ENCODE data around the gene NIN.
"Not testable (repeated sequence)": the region's sequence is repeated elsewhere in the genome, so short reads cannot be mapped to it uniquely, and the experiment has no call there.

NIN gene

DNA sequence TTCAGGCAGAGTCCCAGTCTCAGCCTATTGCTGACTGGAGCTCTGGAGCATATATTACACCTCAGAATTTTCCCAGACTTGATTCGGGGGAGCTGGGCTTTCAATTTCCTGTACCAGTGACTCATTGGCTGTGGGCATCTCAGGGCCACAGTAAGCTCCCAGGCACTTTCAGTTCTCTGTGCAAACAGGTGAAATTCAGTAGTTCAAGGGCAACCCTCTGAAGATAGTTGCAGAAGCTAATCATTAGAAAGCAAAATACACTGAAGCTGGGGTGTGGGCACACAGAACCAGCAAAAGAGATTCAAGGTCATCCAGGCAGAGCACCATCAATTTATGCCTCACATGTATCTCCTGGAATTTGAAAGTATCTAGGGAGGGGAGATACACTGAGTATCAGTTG is 8.1 kb upstream of the NIN start:
- no peak for DNase-seq

- no peak for DNase-seq
These were observed 7.0 kb upstream of the NIN start for GRCh38 chr14:50837850-50838470.

DNA sequence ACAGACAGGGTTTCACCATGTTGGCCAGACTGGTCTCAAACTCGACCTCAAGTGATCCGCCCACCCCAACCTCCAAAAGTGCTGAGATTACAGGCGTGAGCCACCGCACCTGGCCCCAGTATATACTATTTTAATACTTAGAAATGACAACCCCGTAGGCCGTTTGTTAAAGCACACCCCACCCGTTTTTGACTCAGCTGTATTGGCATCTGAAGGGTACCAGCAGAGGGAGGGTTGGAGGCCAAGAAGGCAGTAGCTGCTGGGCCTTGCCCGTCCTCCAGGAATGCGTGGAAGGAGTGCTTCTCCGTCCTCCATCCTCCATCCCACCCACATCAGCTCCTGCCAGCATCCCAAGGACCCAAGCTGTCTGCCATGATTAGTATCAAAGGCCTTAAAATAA is 6.3 kb upstream of the NIN start:
- DNase-seq = no peak

DNA sequence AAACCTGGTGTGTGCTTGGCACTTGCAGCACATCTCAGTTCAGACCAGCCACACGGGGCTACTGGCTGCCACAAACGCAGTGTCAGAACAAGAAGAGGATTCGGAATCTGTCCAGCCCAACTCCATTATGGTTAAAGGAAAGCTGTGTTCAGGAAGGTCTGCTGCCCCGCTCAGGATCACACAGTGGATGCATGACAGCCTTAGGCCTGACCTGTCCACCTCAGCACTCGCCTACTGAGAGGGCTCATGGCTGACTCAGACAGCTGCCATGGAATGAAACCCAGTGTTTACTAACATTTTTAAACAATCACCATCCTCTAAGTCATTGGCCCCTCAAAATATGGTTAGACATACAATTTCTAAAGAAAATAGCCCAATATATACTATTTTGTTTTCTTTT is 5.6 kb upstream of the NIN start:
- DNase-seq = no peak

DNA sequence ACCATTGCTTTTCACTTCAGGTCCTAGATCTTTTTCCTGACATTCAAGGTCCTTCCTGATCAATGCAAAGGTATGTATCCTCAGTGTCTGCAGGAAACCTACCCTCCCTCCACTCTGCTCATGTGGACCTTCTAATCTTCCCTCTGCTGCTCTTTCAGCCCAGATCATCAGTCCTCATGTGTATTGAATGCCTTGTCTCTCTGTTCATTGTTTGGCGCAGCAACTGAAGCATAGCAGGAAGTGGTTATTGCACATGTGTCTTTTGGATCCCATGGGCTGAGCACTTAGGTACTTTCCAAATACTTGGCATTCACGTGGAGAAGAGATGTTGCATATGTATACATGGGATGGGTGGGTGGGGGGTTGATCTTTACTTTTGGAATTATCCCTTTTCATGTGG is 4.3 kb upstream of the NIN start:
- DNase-seq = no peak

DNA sequence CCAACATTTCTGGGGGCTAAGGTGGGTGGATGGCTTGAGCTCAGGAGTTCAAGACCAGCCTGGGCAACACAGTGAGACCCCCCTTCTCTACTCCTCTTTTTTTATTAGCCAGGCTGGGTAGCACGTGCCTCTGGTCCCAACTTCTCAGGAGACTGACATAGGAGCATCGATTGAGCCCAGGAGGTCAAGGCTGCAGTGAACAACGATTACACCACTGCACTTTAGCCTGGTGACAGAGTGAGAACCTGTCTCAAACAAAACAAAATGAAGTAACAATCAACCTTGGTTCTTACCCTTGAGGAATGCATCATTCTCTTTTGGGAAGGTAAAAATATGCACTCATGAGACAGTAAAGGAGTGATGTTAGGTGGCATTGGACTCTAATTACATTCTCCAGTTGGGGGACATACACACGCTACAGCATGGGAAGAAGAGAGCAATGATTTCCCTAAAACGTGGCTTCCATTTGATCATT is 3.9 kb upstream of the NIN start:
- DNase-seq = no peak

DNA sequence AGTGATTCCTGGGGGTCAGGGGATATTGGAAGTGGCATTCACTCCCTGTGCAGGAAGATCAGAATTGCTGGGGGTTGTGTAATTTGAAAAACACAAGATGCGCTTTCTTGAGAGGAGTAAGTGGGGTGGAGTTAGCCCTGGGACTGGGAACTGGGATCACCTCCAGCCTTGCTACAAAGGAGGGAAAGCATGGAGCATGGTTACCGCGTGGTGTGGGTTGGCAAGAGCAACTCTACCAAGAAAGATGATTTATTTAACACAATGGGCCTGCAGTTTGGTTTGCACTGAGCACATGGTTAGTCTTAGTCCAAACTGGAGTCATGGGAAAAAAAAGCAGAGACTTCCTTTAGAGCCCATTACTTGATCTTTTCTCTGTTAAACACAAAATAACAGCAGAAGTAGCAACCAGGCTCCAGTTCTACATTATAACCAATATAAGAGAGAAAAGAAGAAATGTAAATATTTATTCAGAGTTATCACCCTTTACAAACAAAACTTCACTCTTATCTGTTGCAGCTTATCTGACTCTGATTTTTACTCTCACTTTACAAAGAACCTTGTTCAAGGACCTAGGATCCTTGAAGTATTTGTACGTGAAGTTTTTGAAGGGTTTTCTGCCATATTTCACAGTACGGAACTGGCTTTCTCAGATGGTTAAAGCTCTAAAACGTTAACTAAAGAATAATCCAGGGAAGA is 2.1 kb upstream of the NIN start:
- DNase-seq = no peak

DNA sequence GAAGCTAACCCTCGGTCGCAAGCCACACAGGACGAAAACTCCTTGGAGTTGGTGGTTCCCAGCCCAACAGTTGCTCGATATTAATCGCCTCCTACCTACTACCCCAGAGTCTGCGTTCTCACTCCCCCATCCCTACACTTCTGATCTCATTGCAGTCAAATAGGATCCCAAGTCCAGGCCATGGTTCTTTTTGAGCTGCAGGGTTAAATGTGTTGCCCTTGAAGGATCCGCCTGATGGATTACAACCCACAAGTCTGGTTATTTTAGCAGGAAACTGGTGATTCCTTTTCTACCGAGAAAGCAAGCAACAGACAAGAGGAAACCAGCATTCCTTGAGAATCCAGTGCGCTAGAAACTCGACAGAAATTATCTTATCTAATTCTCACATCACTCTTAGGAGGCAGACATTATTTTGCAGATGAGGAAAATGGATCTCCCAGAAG is 785 bp upstream of the NIN start:
- DNase-seq = no peak

GRCh38 chr14:50830044-50830931 is 674 bp downstream of the NIN start:
- DNase-seq = peak; percentile 93

DNA sequence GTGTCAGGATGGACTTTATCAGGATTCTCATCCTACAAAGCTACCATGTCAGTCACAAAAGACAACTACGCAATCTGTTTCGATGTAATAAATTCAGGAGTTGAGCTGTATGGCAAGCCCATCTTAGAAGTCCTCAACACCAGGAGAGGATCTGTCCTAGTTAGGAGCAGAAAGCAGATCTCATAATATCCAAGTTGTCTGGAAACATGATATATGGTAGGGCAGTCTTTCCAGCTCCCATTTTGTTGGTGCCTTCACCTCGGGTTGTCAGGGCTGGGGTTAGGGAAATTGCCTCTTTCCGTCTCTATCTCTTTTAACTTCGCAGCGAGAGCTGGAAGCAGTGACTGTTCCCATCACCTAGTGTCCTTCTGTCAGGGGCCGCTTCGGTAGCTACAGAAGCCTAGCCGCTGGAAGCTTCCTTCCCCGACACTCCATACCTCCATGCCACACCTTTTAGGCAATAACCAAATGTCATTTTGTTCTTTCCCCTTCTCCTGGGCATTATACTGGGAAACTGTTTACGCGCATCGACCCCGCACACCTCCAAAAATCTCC is 1.4 kb downstream of the NIN start:
- no peak for DNase-seq

- DNase-seq = no peak
These were observed 2.1 kb downstream of the NIN start for GRCh38 chr14:50828721-50829488.

DNA sequence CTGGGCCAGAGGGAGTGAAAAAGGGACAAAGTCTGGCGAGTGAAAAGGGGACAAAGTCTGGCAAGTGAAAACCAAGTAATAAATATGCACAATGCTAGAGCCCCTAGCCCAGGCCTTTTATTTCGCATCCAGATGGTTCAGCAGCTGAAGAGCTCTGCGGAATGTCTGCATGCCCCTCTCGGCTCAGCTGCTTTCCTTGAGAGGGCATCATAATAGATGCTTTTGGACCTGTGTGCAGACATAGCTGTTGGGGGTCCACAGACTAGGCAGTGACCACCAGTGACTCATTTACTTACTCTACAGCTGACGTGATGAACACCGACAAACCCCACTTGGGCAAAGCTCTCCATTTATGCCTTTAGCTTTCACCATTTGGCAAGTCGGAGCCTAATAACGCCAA is 4.3 kb downstream of the NIN start:
- peak; percentile 32 for DNase-seq

GRCh38 chr14:50825307-50825706 is 5.7 kb downstream of the NIN start:
- no peak for DNase-seq

GRCh38 chr14:50823762-50824636 is 7.0 kb downstream of the NIN start:
- no peak for DNase-seq

GRCh38 chr14:50823051-50823761 is 7.8 kb downstream of the NIN start:
- DNase-seq = peak; percentile 39

DNA sequence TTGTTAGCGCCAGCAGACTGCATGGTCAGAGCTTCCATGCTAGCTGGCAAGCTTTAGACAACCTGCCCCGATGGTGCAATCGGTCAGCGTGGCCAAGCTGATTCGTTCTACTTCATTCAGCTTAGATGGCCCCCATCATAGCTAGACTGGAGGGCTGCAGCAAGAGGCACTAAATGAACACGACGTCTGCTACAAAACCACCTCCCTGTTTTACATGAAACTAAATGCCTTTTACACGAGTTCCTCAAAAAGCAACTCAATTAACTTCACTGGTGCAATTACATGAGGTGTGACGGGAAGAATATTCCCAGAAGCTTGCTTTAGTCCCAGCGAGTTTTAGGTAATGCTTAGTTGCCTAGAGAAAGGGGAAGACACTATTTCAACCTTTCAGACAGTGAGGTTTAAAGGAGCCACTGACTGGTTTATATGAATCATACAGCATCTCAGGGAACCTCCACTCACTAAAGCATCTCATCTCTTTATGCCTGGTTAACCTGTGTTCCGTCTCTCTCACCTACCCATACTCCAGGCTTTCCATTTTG is 8.4 kb downstream of the NIN start:
- DNase-seq = peak; percentile 33

GRCh38 chr14:50821510-50822464 is 9.2 kb downstream of the NIN start:
- DNase-seq = no peak

DNA sequence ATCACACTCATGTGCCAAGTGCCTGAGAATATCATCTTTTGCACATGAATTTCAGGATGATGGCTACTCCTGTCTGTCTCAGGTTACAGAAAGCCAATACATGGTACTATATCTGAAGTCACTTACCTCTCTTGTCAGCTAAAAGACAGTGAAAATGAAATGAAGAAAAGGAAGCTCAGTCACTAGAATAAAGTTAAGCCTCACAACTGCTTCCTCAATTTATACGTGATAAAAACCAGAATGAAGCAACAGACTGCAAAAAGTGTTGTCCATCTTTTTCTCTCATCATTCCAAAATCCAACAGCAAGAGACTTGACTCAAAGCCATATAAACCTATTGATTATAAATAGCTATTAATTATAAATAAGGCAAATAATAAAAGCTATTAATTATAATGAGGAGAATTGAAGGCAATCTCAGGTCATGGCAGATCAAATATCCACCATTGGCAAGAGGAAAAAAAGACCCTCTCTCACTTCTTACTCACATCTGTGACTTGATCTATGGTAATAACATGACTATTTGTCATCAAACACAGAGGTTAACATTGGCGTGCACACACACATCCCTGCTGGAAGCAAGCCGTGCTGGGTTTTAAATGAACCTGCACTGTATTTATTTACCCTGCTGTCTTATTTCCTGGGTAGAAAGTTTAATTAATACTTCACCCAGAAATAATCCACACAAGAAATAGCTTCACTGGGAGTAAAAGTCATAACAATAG is 10.0 kb downstream of the NIN start:
- no peak for DNase-seq

DNA sequence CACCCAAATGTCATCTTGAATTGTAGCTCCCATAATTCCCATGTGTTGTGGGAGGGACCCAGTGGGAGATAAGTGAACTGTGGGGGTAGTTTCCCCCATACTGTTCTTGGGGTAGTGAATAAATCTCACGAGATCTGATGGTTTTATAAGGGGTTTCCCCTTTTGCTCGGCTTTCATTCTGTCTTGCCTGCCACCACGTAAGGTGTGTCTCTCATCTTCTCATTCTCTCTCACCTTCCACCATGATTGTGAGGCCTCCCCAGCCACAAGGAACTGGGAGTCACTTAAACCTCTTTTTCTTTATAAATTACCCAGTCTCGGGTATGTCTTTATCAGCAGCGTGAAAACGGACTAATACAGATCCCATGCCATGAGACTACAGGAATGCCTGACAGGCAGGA is 11.7 kb downstream of the NIN start:
- DNase-seq = not testable (repeated sequence)
